Heart left ventricle (tissue), 11 donors: Measurements from ENCODE around the gene EFCAB12. TPM values are rescaled to one million over a fixed set of nuclear protein-coding genes. Genes with fewer than 3 reads are reported as not detected.

ENCODE experiments used
- polyA plus RNA-seq, 2 donors: library from polyadenylated mRNA; stranded (reverse); fragments of 200-250 nt; gene quantifications; one replicate each; pipeline ENCODE4 v1.2.3, GENCODE V29; 2013
- total RNA-seq, 9 donors: library from RNA; depleted of rRNA in 2 of 9; stranded (reverse); fragments of >200 nt in 2 of 9; fragmentation: NEBNext Ultra II Directional in 3 of 9; extraction: Animal tissue kit (Norgen Biotek cat#: 25700) in 3 of 9; gene quantifications; one replicate each; pipeline versions ENCODE4 v1.1.0 to v1.2.4, GENCODE V29; 2016 to 2023
- donor health status: ischemic (EF 13 %, LVEDD 7.1; RV severe dilation, severe dysfunction).
- donor health status: healthy with polysubstance abuse.
- donor health status: DM: no; HTN: yes; CAD: no.
- donor health status: DM: no; HTN: no; CAD: no.
- donor health status: ischemic (EF 25% LVEDD 5.7; RV mildly dilated, moderate dysfunction).
- donor health status: healthy.
- donor health status: DM: yes; HTN: yes; CAD: no.
- donor health status: PGD.
- donor health status: nonischemic (EF 23%, LVEDD 6.1; RV moderate dilation, normal function).

EFCAB12 gene
- total and polyA plus RNA-seq, 11 donors = 0.07 to 0.20 (median 0.13) TPM; not detected in 5

Other genes starting within 250 kb of the EFCAB12 start
- 100 to 1,000 TPM; 388 to 743 (median 512) TPM for gene CNBP, start 244.7 kb downstream of the EFCAB12 start, total RNA-seq
- 100 to 1,000 TPM; 376 to 501 TPM for gene CNBP, start 244.7 kb downstream of the EFCAB12 start, polyA plus RNA-seq
- 100 to 1,000 TPM in 4 of 9 donors, 10 to 100 TPM in 5; 78.6 to 121 (median 93.9) TPM for gene COPG1, start 179.0 kb downstream of the EFCAB12 start, total RNA-seq
- gene COPG1, start 179.0 kb downstream of the EFCAB12 start, polyA plus RNA-seq = 100 to 1,000 TPM in 1 of 2 donors, 10 to 100 TPM in 1; 82.3 to 115 TPM
- gene HMCES, start 149.8 kb downstream of the EFCAB12 start, total RNA-seq = 10 to 100 TPM; 30.0 to 46.3 (median 37.7) TPM
- 10 to 100 TPM; 30.7 to 46.6 TPM for gene HMCES, start 149.8 kb downstream of the EFCAB12 start, polyA plus RNA-seq
- gene MBD4, start 11.3 kb upstream of the EFCAB12 start, total RNA-seq = 10 to 100 TPM; 13.0 to 26.7 (median 20.6) TPM
- 10 to 100 TPM; 10.8 to 42.3 TPM for gene MBD4, start 11.3 kb upstream of the EFCAB12 start, polyA plus RNA-seq
- gene IFT122, start 11.6 kb upstream of the EFCAB12 start, total RNA-seq = 10 to 100 TPM; 13.1 to 34.2 (median 16.6) TPM
- gene IFT122, start 11.6 kb upstream of the EFCAB12 start, polyA plus RNA-seq = 10 to 100 TPM in 1 of 2 donors, 1 to 10 TPM in 1; 7.2 to 25.2 TPM
- gene RHO, start 100.0 kb upstream of the EFCAB12 start, total RNA-seq = not detected
- gene RHO, start 100.0 kb upstream of the EFCAB12 start, polyA plus RNA-seq = under 1 TPM in 1 of 2 donors, not detected in 1; 0.08 TPM
- not detected for gene H1-8, start 114.5 kb upstream of the EFCAB12 start, total RNA-seq
- gene H1-8, start 114.5 kb upstream of the EFCAB12 start, polyA plus RNA-seq = not detected
- gene PLXND1, start 178.0 kb upstream of the EFCAB12 start, total RNA-seq = 100 to 1,000 TPM in 2 of 9 donors, 10 to 100 TPM in 7; 40.8 to 218 (median 64.9) TPM
- 10 to 100 TPM; 66.4 to 67.3 TPM for gene PLXND1, start 178.0 kb upstream of the EFCAB12 start, polyA plus RNA-seq